H9 (cell line): Measurements from ENCODE around the gene POLR3B. TPM values are rescaled to one million over a fixed set of nuclear protein-coding genes. Genes with fewer than 3 reads are reported as not detected.

Experiments used
- DNase-seq: peaks from one replicate; pipeline ENCODE4 v3.0.0-alpha.2; 2017
- H2AFZ ChIP-seq: one replicate; pipeline ENCODE4 v1.6.1; 2013; ENCODE audit warnings: mild to moderate bottlenecking, low read length, control low read depth, moderate library complexity
- H2AK5ac ChIP-seq: 2 replicates; pipeline ENCODE4 v1.6.1; 2013; ENCODE audit warnings: low read length, control low read depth, mixed read lengths; ENCODE audit not compliant: insufficient read length
- H2BK120ac ChIP-seq: one replicate; pipeline ENCODE4 v1.6.1; 2013; ENCODE audit warnings: low read depth, mild to moderate bottlenecking, low read length, control low read depth, inconsistent platforms; ENCODE audit not compliant: poor library complexity, severe bottlenecking
- H2BK12ac ChIP-seq: 2 replicates; pipeline ENCODE4 v1.6.1; 2013; ENCODE audit warnings: low read length, control low read depth, mixed read lengths, low read depth; ENCODE audit not compliant: insufficient read length
- H2BK15ac ChIP-seq: 2 replicates; pipeline ENCODE4 v1.6.1; 2013; ENCODE audit warnings: low read depth, low read length, control low read depth
- H2BK20ac ChIP-seq: one replicate; pipeline ENCODE4 v1.6.1; 2013; ENCODE audit warnings: low read depth, mild to moderate bottlenecking, low read length, control low read depth, inconsistent platforms; ENCODE audit not compliant: poor library complexity, severe bottlenecking
- H2BK5ac ChIP-seq: 2 replicates; pipeline ENCODE4 v1.6.1; 2013; ENCODE audit warnings: low read length, control low read depth, mixed read lengths; ENCODE audit not compliant: insufficient read length
- H3K14ac ChIP-seq: 2 replicates; pipeline ENCODE4 v1.6.1; 2013; ENCODE audit warnings: low read length, control low read depth; ENCODE audit not compliant: insufficient read depth
- H3K18ac ChIP-seq: 2 replicates; pipeline ENCODE4 v1.6.1; 2013; ENCODE audit warnings: low read depth, mild to moderate bottlenecking, mixed read lengths, low read length, control low read depth; ENCODE audit not compliant: insufficient read length
- H3K23ac ChIP-seq: 2 replicates; pipeline ENCODE4 v1.6.1; 2013; ENCODE audit warnings: low read length, control low read depth, mixed read lengths, low read depth; ENCODE audit not compliant: insufficient read length
- H3K23me2 ChIP-seq: 2 replicates; pipeline ENCODE4 v1.6.1; 2013; ENCODE audit warnings: low read depth, mild to moderate bottlenecking, mixed read lengths, low read length, control low read depth; ENCODE audit not compliant: insufficient read length, poor library complexity, severe bottlenecking
- H3K27ac ChIP-seq: 2 replicates; pipeline ENCODE4 v1.5.1; 2013; ENCODE audit warnings: low read length, control low read depth, mixed read lengths, low read depth; ENCODE audit not compliant: insufficient read length
- H3K27me3 ChIP-seq: 2 replicates; pipeline ENCODE4 v1.6.1; 2013; ENCODE audit warnings: low read length, control low read depth, inconsistent platforms; ENCODE audit not compliant: insufficient read depth
- H3K4ac ChIP-seq: 2 replicates; pipeline ENCODE4 v1.6.1; 2013; ENCODE audit warnings: low read depth, mild to moderate bottlenecking, control low read depth, inconsistent platforms, low read length, moderate library complexity
- H3K4me1 ChIP-seq: 2 replicates; pipeline ENCODE4 v1.6.1; 2013; ENCODE audit warnings: low read length, control low read depth, inconsistent platforms; ENCODE audit not compliant: insufficient read depth
- H3K4me2 ChIP-seq: 2 replicates; pipeline ENCODE4 v1.6.1; 2013; ENCODE audit warnings: low read length, control low read depth, mixed read lengths; ENCODE audit not compliant: insufficient read length, insufficient read depth
- H3K56ac ChIP-seq: 2 replicates; pipeline ENCODE4 v1.6.1; 2013; ENCODE audit warnings: low read depth, mild to moderate bottlenecking, mixed read lengths, low read length, control low read depth; ENCODE audit not compliant: insufficient read length
- H3K79me1 ChIP-seq: 2 replicates; pipeline ENCODE4 v1.6.1; 2013; ENCODE audit warnings: low read depth, mild to moderate bottlenecking, moderate library complexity, low read length, control low read depth, inconsistent platforms; ENCODE audit not compliant: insufficient read depth, poor library complexity, severe bottlenecking
- H3K79me2 ChIP-seq: 2 replicates; pipeline ENCODE4 v1.6.1; 2013; ENCODE audit warnings: low read length, control low read depth, inconsistent platforms; ENCODE audit not compliant: insufficient read depth
- H3K9ac ChIP-seq: 2 replicates; pipeline ENCODE4 v1.6.1; 2013; ENCODE audit warnings: low read length, control low read depth, mixed read lengths; ENCODE audit not compliant: insufficient read length; ENCODE audit errors: extremely low read depth
- H3K9me3 ChIP-seq: one replicate; pipeline ENCODE4 v1.6.1; 2013; ENCODE audit warnings: low read depth, low read length, inconsistent platforms; ENCODE audit not compliant: control insufficient read depth
- H3T11ph ChIP-seq: one replicate; pipeline ENCODE4 v1.6.1; 2013; ENCODE audit warnings: mild to moderate bottlenecking, low read length, control low read depth, inconsistent platforms
- H4K20me1 ChIP-seq: one replicate; pipeline ENCODE4 v1.6.1; 2013; ENCODE audit not compliant: control insufficient read depth, insufficient read length, insufficient read depth
- H4K5ac ChIP-seq: 2 replicates; pipeline ENCODE4 v1.6.1; 2013; ENCODE audit warnings: low read depth, mild to moderate bottlenecking, mixed read lengths, low read length, control low read depth; ENCODE audit not compliant: insufficient read length
- H4K8ac ChIP-seq: replicated peaks from 2 replicates; pipeline ENCODE4 v1.6.1; 2013; ENCODE audit warnings: low read length, control low read depth, mixed read lengths, low read depth; ENCODE audit not compliant: insufficient read length
- H4K91ac ChIP-seq: 2 replicates; pipeline ENCODE4 v1.6.1; 2013; ENCODE audit warnings: low read depth, mild to moderate bottlenecking, moderate library complexity, mixed read lengths, low read length, control low read depth; ENCODE audit not compliant: insufficient read length
- H3K27ac Mint-ChIP-seq, 3 experiments: 2 replicates in 2 of 3; 3 replicates in 1 of 3; pipeline ENCODE4 v1.8.0; 2020 to 2021; ENCODE audit warnings: mixed read lengths in 3 of 3, mild to moderate bottlenecking in 1 of 3, moderate library complexity in 1 of 3
- H3K27me3 Mint-ChIP-seq: 2 replicates; pipeline ENCODE4 v1.8.0; 2021; ENCODE audit warnings: low read depth, mild to moderate bottlenecking, moderate library complexity, mixed read lengths
- H3K36me3 Mint-ChIP-seq, 3 experiments: 2 replicates in 2 of 3; 3 replicates in 1 of 3; pipeline ENCODE4 v1.8.0; 2020 to 2021; ENCODE audit warnings: low read depth in 3 of 3, mixed read lengths in 3 of 3; ENCODE audit not compliant: insufficient read depth in 1 of 3
- H3K4me1 Mint-ChIP-seq, 2 experiments: 2 replicates each; pipeline ENCODE4 v1.8.0; 2020; ENCODE audit warnings: mixed read lengths in 2 of 2
- H3K4me3 Mint-ChIP-seq, 2 experiments: 2 replicates in 1 of 2; 3 replicates in 1 of 2; pipeline ENCODE4 v1.8.0; 2020 to 2021; ENCODE audit warnings: mild to moderate bottlenecking in 2 of 2, mixed read lengths in 2 of 2, moderate library complexity in 1 of 2
- H3K9me3 Mint-ChIP-seq, 2 experiments: 2 replicates in 1 of 2; 3 replicates in 1 of 2; pipeline ENCODE4 v1.8.0; 2020; ENCODE audit warnings: mild to moderate bottlenecking in 2 of 2, mixed read lengths in 2 of 2, moderate library complexity in 1 of 2
- WGBS: extraction: QIAGEN DNeasy Blood & Tissue Kit; methylation state at CpG from one replicate; pipeline ENCODE4 v1.1.7; 2013; ENCODE audit warnings: missing lambda C conversion rate, low lambda C conversion rate, mixed read lengths; ENCODE audit not compliant: insufficient read length; ENCODE audit errors: extremely low coverage; 5-methylcytosine and 5-hydroxymethylcytosine counted together
- total RNA-seq: library from RNA; stranded (reverse); gene quantifications from 2 replicates; pipeline ENCODE4 v1.2.1, GENCODE V29; 2021
- TF ChIP-seq, protein P1 (sequence below): fragments of 200-600 bp; sonication (generic); conservative IDR thresholded peaks from 3 replicates; pipeline ENCODE4 v1.8.0; 2021; ENCODE audit warnings: antibody characterized with exemption, mild to moderate bottlenecking

The POLR3B gene
- total RNA-seq, 1 experiment from 2014 or later: 13.4 TPM

GRCh38 chr12:106431839-106432411 is 74.4 kb downstream of the POLR3B start:
- Histone ChIP-seq H2AFZ (no peak overlapping the region), H3K27me3 (no peaks in the 10 kb centered on the region), H4K5ac (no peak overlapping the region), H3K9ac (no peak overlapping the region), H2BK12ac (no peak overlapping the region), H2BK20ac (no peak overlapping the region), H3K9me3 (no peaks in the 10 kb centered on the region), H3K56ac (no peak overlapping the region), H3K18ac (no peak overlapping the region), H2BK5ac (no peak overlapping the region), H4K20me1 (no peaks in the 10 kb centered on the region), H3K14ac (no peak overlapping the region), H2BK120ac (no peak overlapping the region), H3K79me2 (no peaks in the 10 kb centered on the region), H3K4ac (no peak overlapping the region), H3K23me2 (no peaks in the 10 kb centered on the region), H4K8ac (no peak overlapping the region), H3K79me1 (no peaks in the 10 kb centered on the region), H4K91ac (no peak overlapping the region), H3K27ac (no peak overlapping the region), H2BK15ac (no peak overlapping the region), H3K4me1 (no peaks in the 10 kb centered on the region), H3T11ph (no peak overlapping the region), H3K23ac (no peak overlapping the region), H3K4me2 (no peak overlapping the region), H2AK5ac (no peak overlapping the region)
- Mint-ChIP-seq H3K9me3 (no peaks in the 10 kb centered on the region), H3K36me3 (peaks cover 0 to 9% (median 0%) of the 10 kb centered on the region in 3 experiments; a peak in 2 of 7 replicates), H3K4me3 (no peak overlapping the region), H3K27ac (no peak overlapping the region), H3K27me3 (no peaks in the 10 kb centered on the region), H3K4me1 (no peaks in the 10 kb centered on the region)
- no CpG with 5 or more reads among the region's 3 CpGs for WGBS
- TF ChIP-seq, protein P1, sequence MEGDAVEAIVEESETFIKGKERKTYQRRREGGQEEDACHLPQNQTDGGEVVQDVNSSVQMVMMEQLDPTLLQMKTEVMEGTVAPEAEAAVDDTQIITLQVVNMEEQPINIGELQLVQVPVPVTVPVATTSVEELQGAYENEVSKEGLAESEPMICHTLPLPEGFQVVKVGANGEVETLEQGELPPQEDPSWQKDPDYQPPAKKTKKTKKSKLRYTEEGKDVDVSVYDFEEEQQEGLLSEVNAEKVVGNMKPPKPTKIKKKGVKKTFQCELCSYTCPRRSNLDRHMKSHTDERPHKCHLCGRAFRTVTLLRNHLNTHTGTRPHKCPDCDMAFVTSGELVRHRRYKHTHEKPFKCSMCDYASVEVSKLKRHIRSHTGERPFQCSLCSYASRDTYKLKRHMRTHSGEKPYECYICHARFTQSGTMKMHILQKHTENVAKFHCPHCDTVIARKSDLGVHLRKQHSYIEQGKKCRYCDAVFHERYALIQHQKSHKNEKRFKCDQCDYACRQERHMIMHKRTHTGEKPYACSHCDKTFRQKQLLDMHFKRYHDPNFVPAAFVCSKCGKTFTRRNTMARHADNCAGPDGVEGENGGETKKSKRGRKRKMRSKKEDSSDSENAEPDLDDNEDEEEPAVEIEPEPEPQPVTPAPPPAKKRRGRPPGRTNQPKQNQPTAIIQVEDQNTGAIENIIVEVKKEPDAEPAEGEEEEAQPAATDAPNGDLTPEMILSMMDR: no peak
- DNase-seq: no peak
